SK-N-SH (cell line): Measurements from ENCODE around the gene KRTAP10-5. TPM values are rescaled to one million over a fixed set of nuclear protein-coding genes. Genes with fewer than 3 reads are reported as not detected.

Source experiments
- CTCF ChIA-PET: fragments of 300-600, 350-600 bp; formaldehyde crosslinking; extraction: SDS; loops from one replicate; lab custom pipeline; 2021; lab: Yijun Ruan, JAX
- POLR2A ChIA-PET: fragments of 350-600 bp; sonication (Branson Sonifier 250); formaldehyde crosslinking; extraction: SDS; loops from one replicate; lab custom pipeline; 2020; ENCODE audit warnings: antibody characterized with exemption, inconsistent platforms; lab: Yijun Ruan, JAX
- DNase-seq: peaks from one replicate; pipeline ENCODE4 v3.0.0; 2012
- H2AFZ ChIP-seq: fragments of 200-600 bp; sonication (generic); 2 replicates; pipeline ENCODE4 v1.8.1; 2016; ENCODE audit warnings: antibody characterized with exemption, mild to moderate bottlenecking, low read depth
- H3F3A ChIP-seq: fragments of 200-600 bp; sonication (generic); replicated peaks from 2 replicates; pipeline ENCODE3; 2016; ENCODE audit warnings: antibody characterized with exemption, mild to moderate bottlenecking; ENCODE audit not compliant: insufficient read depth
- H3K27ac ChIP-seq, 2 experiments: fragments of 200-500 bp in 1 of 2; fragments of 200-600 bp in 1 of 2; sonication (Bioruptor generic) in 1 of 2; sonication (generic), shearing (Covaris generic) in 1 of 2; 2 replicates each; pipeline versions ENCODE4 v1.5.1 to v1.6.1; 2014 to 2016; ENCODE audit warnings: low read depth in 2 of 2, inconsistent platforms in 1 of 2, low read length in 1 of 2, mild to moderate bottlenecking in 1 of 2, mixed read lengths in 1 of 2
- H3K27me3 ChIP-seq: fragments of 200-600 bp; sonication (generic), shearing (Covaris generic); 2 replicates; pipeline ENCODE4 v1.6.1; 2016; ENCODE audit warnings: mixed run types; ENCODE audit not compliant: insufficient read depth
- H3K36me3 ChIP-seq, 2 experiments: fragments of 200-500 bp in 1 of 2; fragments of 200-600 bp in 1 of 2; sonication (Bioruptor generic) in 1 of 2; sonication (generic) in 1 of 2; replicated peaks in 1 of 2; 2 replicates each; pipeline versions ENCODE3 to v1.5.1; 2014 to 2016; ENCODE audit warnings: low read length in 1 of 2, mild to moderate bottlenecking in 1 of 2; ENCODE audit not compliant: insufficient read depth in 2 of 2, control insufficient read depth in 1 of 2
- H3K4me1 ChIP-seq, 2 experiments: fragments of 200-500 bp in 1 of 2; fragments of 200-600 bp in 1 of 2; sonication (Bioruptor generic) in 1 of 2; sonication (generic), shearing (Covaris generic) in 1 of 2; 2 replicates each; pipeline versions ENCODE4 v1.5.1 to v1.6.1; 2014 to 2016; ENCODE audit warnings: low read depth in 1 of 2, low read length in 1 of 2, mixed run types in 1 of 2; ENCODE audit not compliant: insufficient read depth in 2 of 2, control insufficient read depth in 1 of 2
- H3K4me2 ChIP-seq: fragments of 200-600 bp; sonication (generic), shearing (Covaris generic); 2 replicates; pipeline ENCODE4 v1.6.1; 2017; ENCODE audit warnings: mixed run types
- H3K4me3 ChIP-seq, 2 experiments: fragments of 200-500 bp in 1 of 2; fragments of 200-600 bp in 1 of 2; sonication (Bioruptor generic) in 1 of 2; sonication (generic), shearing (Covaris generic) in 1 of 2; 2 replicates each; pipeline versions ENCODE4 v1.5.1 to v1.8.1; 2014 to 2016; ENCODE audit warnings: low read depth in 2 of 2, inconsistent platforms in 1 of 2, low read length in 1 of 2, mild to moderate bottlenecking in 1 of 2, mixed read lengths in 1 of 2, moderate library complexity in 1 of 2
- H3K79me2 ChIP-seq: fragments of 200-600 bp; sonication (generic); 2 replicates; pipeline ENCODE4 v1.8.1; 2017; ENCODE audit warnings: mild to moderate bottlenecking; ENCODE audit not compliant: insufficient read depth
- H3K9ac ChIP-seq: fragments of 200-600 bp; sonication (generic); 2 replicates; pipeline ENCODE4 v1.6.1; 2017; ENCODE audit warnings: mixed run types
- H3K9me2 ChIP-seq: fragments of 200-600 bp; sonication (generic); 2 replicates; pipeline ENCODE4 v1.6.1; 2017; ENCODE audit warnings: mixed run types
- H3K9me3 ChIP-seq: fragments of 200-600 bp; sonication (generic); 2 replicates; pipeline ENCODE4 v1.6.1; 2017; ENCODE audit warnings: mixed run types, mild to moderate bottlenecking, moderate library complexity
- H4K20me1 ChIP-seq: fragments of 200-600 bp; sonication (generic); 2 replicates; pipeline ENCODE4 v1.6.1; 2017; ENCODE audit warnings: mild to moderate bottlenecking, mixed run types; ENCODE audit not compliant: insufficient read depth
- CHD2 ChIP-seq: fragments of 150-350 bp; IDR thresholded peaks from 2 replicates; pipeline ENCODE4 v1.6.1; 2018; ENCODE audit warnings: low read length; ENCODE audit not compliant: partially characterized antibody
- EZH2phosphoT487 ChIP-seq: fragments of 200-600 bp; sonication (generic); IDR thresholded peaks from 2 replicates; pipeline ENCODE4 v1.6.1; 2017; ENCODE audit warnings: low read depth, mixed run types, mild to moderate bottlenecking, antibody characterized with exemption, moderate library complexity, borderline replicate concordance
- FOXJ3 ChIP-seq: sonication (generic); formaldehyde crosslinking; IDR thresholded peaks from 2 replicates; pipeline ENCODE4 v1.5.1; 2020; ENCODE audit warnings: mild to moderate bottlenecking, missing genetic modification reagents
- FOXM1 ChIP-seq: IDR thresholded peaks from 2 replicates; pipeline ENCODE4 v1.4.0; 2012; ENCODE audit warnings: low read depth, mild to moderate bottlenecking
- GATA2 ChIP-seq: sonication (generic); formaldehyde crosslinking; IDR thresholded peaks from 2 replicates; pipeline ENCODE4 v1.5.0; 2020; ENCODE audit warnings: mild to moderate bottlenecking, missing genetic modification reagents
- JUND ChIP-seq: IDR thresholded peaks from 2 replicates; pipeline ENCODE4 v1.4.0; 2012
- MEF2A ChIP-seq: IDR thresholded peaks from 2 replicates; pipeline ENCODE4 v1.4.0; 2012; ENCODE audit warnings: low read depth, borderline replicate concordance
- MXI1 ChIP-seq: IDR thresholded peaks from 2 replicates; pipeline ENCODE4 v1.6.1; 2012; ENCODE audit warnings: mild to moderate bottlenecking, low read depth, low read length, improper control_type of control experiment
- RFX5 ChIP-seq: IDR thresholded peaks from 2 replicates; pipeline ENCODE4 v1.6.1; 2012; ENCODE audit warnings: mild to moderate bottlenecking, improper control_type of control experiment, low read length
- RXRA ChIP-seq: IDR thresholded peaks from 2 replicates; pipeline ENCODE4 v1.4.0; 2012; ENCODE audit warnings: low read depth, mild to moderate bottlenecking, borderline replicate concordance
- SIN3A ChIP-seq: IDR thresholded peaks from 2 replicates; pipeline ENCODE4 v1.6.1; 2012; ENCODE audit warnings: low read depth, mild to moderate bottlenecking, low read length, moderate library complexity, borderline replicate concordance
- TCF12 ChIP-seq: IDR thresholded peaks from 2 replicates; pipeline ENCODE4 v1.4.0; 2012
- WGBS: methylation state at CpG from one replicate; pipeline ENCODE4 v1.1.6; 2017; ENCODE audit warnings: low lambda C conversion rate; 5-methylcytosine and 5-hydroxymethylcytosine counted together
- polyA plus RNA-seq, 3 experiments: library from polyadenylated mRNA; depleted of rRNA; stranded (reverse); fragments of >200 nt; gene quantifications; 2 replicates each; pipeline ENCODE4 v1.2.3, GENCODE V29; 2012
- TF ChIP-seq, protein P1 (sequence below): IDR thresholded peaks from 2 replicates; pipeline ENCODE4 v1.4.0; 2012; ENCODE audit warnings: low read depth
- TF ChIP-seq, protein P2 (sequence below): fragments of 150-350 bp; IDR thresholded peaks from 2 replicates; pipeline ENCODE4 v1.6.1; 2016; ENCODE audit warnings: mild to moderate bottlenecking, low read depth, low read length
- TF ChIP-seq, protein P3 (sequence below): fragments of 150-350 bp; IDR thresholded peaks from 2 replicates; pipeline ENCODE4 v1.6.1; 2017; ENCODE audit warnings: antibody characterized with exemption, low read length, low read depth, borderline replicate concordance
- TF ChIP-seq, protein P4 (sequence below): IDR thresholded peaks from 2 replicates; pipeline ENCODE4; 2012
- TF ChIP-seq, protein P5 (sequence below): IDR thresholded peaks from 2 replicates; pipeline ENCODE4 v1.4.0; 2012; ENCODE audit warnings: low read depth, borderline replicate concordance

KRTAP10-5 gene
- polyA plus RNA-seq, 1 of the 3 experiments (the other 2 are of a cell fraction): not detected

DNA sequence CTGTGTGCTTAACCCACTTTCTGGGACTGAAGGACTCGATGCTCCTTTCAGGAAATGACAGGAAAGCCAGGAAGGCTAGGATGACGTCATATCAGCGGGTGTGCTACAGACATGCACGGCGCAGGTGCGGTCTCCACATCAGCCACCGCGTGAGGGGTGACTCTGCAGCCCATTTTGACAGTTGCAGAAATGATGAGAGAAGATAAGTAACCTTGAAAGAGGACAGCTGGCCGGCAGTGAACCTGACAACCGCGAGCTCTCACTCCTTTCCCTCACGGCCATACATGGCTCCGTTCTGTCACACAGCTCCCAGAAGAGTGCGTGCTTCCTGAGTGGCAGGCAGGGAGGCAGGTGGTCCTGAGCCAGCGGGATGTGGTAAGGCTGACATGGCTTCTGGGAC is 1.7 kb upstream of the KRTAP10-5 start:
- Histone ChIP-seq H3K4me3 (no peak overlapping the region; a peak in 1 of 4 replicates), H3K27ac (no peak overlapping the region)
- TF ChIP-seq GATA2 (CRISPR knock-in tag) (peak; percentile 22; the same call in 1 of the 2 replicates), FOXM1 (no peak), MEF2A (no peak), SIN3A (no peak), JUND (no peak), MXI1 (peak; percentile 52; the same call in 1 of the 2 replicates), TCF12 (no peak), FOXJ3 (CRISPR knock-in tag) (no peak), RXRA (no peak), RFX5 (no peak), EZH2phosphoT487 (no peak), CHD2 (no peak)
- TF ChIP-seq, protein P1, sequence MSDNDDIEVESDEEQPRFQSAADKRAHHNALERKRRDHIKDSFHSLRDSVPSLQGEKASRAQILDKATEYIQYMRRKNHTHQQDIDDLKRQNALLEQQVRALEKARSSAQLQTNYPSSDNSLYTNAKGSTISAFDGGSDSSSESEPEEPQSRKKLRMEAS: no peak
- TF ChIP-seq, protein P2, sequence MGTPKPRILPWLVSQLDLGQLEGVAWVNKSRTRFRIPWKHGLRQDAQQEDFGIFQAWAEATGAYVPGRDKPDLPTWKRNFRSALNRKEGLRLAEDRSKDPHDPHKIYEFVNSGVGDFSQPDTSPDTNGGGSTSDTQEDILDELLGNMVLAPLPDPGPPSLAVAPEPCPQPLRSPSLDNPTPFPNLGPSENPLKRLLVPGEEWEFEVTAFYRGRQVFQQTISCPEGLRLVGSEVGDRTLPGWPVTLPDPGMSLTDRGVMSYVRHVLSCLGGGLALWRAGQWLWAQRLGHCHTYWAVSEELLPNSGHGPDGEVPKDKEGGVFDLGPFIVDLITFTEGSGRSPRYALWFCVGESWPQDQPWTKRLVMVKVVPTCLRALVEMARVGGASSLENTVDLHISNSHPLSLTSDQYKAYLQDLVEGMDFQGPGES: no peak
- TF ChIP-seq, protein P3, sequence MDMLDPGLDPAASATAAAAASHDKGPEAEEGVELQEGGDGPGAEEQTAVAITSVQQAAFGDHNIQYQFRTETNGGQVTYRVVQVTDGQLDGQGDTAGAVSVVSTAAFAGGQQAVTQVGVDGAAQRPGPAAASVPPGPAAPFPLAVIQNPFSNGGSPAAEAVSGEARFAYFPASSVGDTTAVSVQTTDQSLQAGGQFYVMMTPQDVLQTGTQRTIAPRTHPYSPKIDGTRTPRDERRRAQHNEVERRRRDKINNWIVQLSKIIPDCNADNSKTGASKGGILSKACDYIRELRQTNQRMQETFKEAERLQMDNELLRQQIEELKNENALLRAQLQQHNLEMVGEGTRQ: no peak
- TF ChIP-seq, protein P4, sequence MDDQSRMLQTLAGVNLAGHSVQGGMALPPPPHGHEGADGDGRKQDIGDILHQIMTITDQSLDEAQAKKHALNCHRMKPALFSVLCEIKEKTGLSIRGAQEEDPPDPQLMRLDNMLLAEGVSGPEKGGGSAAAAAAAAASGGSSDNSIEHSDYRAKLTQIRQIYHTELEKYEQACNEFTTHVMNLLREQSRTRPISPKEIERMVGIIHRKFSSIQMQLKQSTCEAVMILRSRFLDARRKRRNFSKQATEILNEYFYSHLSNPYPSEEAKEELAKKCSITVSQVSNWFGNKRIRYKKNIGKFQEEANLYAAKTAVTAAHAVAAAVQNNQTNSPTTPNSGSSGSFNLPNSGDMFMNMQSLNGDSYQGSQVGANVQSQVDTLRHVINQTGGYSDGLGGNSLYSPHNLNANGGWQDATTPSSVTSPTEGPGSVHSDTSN: no peak
- TF ChIP-seq, protein P5, sequence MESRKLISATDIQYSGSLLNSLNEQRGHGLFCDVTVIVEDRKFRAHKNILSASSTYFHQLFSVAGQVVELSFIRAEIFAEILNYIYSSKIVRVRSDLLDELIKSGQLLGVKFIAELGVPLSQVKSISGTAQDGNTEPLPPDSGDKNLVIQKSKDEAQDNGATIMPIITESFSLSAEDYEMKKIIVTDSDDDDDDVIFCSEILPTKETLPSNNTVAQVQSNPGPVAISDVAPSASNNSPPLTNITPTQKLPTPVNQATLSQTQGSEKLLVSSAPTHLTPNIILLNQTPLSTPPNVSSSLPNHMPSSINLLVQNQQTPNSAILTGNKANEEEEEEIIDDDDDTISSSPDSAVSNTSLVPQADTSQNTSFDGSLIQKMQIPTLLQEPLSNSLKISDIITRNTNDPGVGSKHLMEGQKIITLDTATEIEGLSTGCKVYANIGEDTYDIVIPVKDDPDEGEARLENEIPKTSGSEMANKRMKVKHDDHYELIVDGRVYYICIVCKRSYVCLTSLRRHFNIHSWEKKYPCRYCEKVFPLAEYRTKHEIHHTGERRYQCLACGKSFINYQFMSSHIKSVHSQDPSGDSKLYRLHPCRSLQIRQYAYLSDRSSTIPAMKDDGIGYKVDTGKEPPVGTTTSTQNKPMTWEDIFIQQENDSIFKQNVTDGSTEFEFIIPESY: no peak
- TF ChIP-seq, all 33 proteins: peak for 2
- no peaks in the 10 kb centered on the region for H4K20me1 ChIP-seq
- no peak overlapping the region for H3K9ac ChIP-seq
- peaks cover 0 to 10% of the 10 kb centered on the region in 2 experiments; a peak in 1 of 4 replicates for H3K4me1 ChIP-seq
- H3K4me2 ChIP-seq: no peak overlapping the region
- H3K9me2 ChIP-seq: no peaks in the 10 kb centered on the region
- no peaks in the 10 kb centered on the region for H3K36me3 ChIP-seq
- H3K79me2 ChIP-seq: no peaks in the 10 kb centered on the region
- no peaks in the 10 kb centered on the region for H3F3A ChIP-seq
- 3% methylated on average over 10 of the region's 15 CpGs for WGBS
- H3K27me3 ChIP-seq: peaks cover 6% of the 10 kb centered on the region; the same call in 1 of the 2 replicates
- no peak for DNase-seq
- CTCF ChIA-PET: no interaction called here
- POLR2A ChIA-PET: no interaction called here
- no peaks in the 10 kb centered on the region for H3K9me3 ChIP-seq
- no peak overlapping the region for H2AFZ ChIP-seq
